GM21717 (cell line): ENCODE measurements around the gene FOXN1.
A peak's percentile ranks its signal among the peaks of the same experiment; 100 is the strongest.

ENCODE experiments used
- ATAC-seq: cut with Tn5 transposase; IDR thresholded peaks from one replicate; pipeline ENCODE4 v1.9.1; 2021; ENCODE audit warnings: mild to moderate bottlenecking, moderate library complexity; ENCODE audit not compliant: unreplicated experiment

The FOXN1 gene

GRCh38 chr17:28476076-28476865, 29.9 kb upstream of the FOXN1 start:
- no peak for ATAC-seq

- no peak for ATAC-seq
Measured at GRCh38 chr17:28477928-28478327, 28.2 kb upstream of the FOXN1 start.

GRCh38 chr17:28478712-28479615, 27.2 kb upstream of the FOXN1 start:
- ATAC-seq: no peak

GRCh38 chr17:28480278-28480677, 25.9 kb upstream of the FOXN1 start:
- ATAC-seq: no peak

- ATAC-seq: no peak
Measured at GRCh38 chr17:28480799-28481571, 25.2 kb upstream of the FOXN1 start.

- ATAC-seq: no peak
Measured at GRCh38 chr17:28482551-28483199, 23.5 kb upstream of the FOXN1 start.

- ATAC-seq: peak; percentile 84
Measured at GRCh38 chr17:28484296-28484695, 21.9 kb upstream of the FOXN1 start.

GRCh38 chr17:28485049-28485448, 21.1 kb upstream of the FOXN1 start:
- ATAC-seq: no peak

- ATAC-seq: no peak
Measured at GRCh38 chr17:28487881-28488532, 18.1 kb upstream of the FOXN1 start.

- ATAC-seq: no peak
Measured at GRCh38 chr17:28488533-28489276, 17.4 kb upstream of the FOXN1 start.

GRCh38 chr17:28491286-28491685, 14.9 kb upstream of the FOXN1 start:
- ATAC-seq: no peak

GRCh38 chr17:28491860-28492259, 14.3 kb upstream of the FOXN1 start:
- ATAC-seq: no peak

GRCh38 chr17:28492352-28493310, 13.5 kb upstream of the FOXN1 start:
- ATAC-seq: no peak

GRCh38 chr17:28493460-28493859, 12.7 kb upstream of the FOXN1 start:
- ATAC-seq: no peak

GRCh38 chr17:28494445-28495188, 11.5 kb upstream of the FOXN1 start:
- ATAC-seq: no peak

- no peak for ATAC-seq
Measured at GRCh38 chr17:28495635-28496034, 10.5 kb upstream of the FOXN1 start.

- ATAC-seq: no peak
Measured at GRCh38 chr17:28497931-28498330, 8.2 kb upstream of the FOXN1 start.
